ENCODE results near the gene SLC27A2. TPM values are rescaled to one million over a fixed set of nuclear protein-coding genes. Genes with fewer than 3 reads are reported as not detected.

SLC27A2 gene
- total RNA-seq, 1 donor from 2014 or later: 2.9 TPM

DNA sequence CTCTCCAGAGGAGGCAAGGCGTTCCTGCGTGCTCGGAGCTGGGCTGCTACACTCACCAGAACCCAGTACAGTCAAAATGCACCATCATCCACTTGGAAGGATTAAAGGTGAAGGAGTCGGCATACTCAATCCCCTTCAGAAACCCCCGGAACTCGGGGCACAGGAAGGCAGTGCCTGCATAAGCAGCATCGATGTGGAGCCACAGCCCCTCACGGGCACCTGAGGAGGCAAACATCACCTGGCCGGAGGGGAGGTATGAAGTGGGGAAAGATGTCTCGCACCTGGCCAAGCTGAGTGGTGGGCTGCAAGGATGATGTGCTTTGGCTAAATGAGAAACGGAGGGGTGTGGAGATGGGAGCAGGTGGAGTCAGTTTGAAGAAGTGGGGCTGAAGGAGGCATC is 70.6 kb downstream of the SLC27A2 start:
- ATAC-seq (no peak), DNase-seq (no peak)
- intact Hi-C loops (cut with DNase I): no loop called here
- H3K36me3 ChIP-seq: no peaks in the 10 kb centered on the region
- H3K4me3 ChIP-seq: no peak overlapping the region
- no peaks in the 10 kb centered on the region for H3K9me3 ChIP-seq
- TF ChIP-seq, protein P1, sequence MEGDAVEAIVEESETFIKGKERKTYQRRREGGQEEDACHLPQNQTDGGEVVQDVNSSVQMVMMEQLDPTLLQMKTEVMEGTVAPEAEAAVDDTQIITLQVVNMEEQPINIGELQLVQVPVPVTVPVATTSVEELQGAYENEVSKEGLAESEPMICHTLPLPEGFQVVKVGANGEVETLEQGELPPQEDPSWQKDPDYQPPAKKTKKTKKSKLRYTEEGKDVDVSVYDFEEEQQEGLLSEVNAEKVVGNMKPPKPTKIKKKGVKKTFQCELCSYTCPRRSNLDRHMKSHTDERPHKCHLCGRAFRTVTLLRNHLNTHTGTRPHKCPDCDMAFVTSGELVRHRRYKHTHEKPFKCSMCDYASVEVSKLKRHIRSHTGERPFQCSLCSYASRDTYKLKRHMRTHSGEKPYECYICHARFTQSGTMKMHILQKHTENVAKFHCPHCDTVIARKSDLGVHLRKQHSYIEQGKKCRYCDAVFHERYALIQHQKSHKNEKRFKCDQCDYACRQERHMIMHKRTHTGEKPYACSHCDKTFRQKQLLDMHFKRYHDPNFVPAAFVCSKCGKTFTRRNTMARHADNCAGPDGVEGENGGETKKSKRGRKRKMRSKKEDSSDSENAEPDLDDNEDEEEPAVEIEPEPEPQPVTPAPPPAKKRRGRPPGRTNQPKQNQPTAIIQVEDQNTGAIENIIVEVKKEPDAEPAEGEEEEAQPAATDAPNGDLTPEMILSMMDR (IDR thresholded peaks at IDR 0.05): no peak
- H3K27ac ChIP-seq: no peak overlapping the region
- H3K4me1 ChIP-seq: peaks cover 8% of the 10 kb centered on the region
- H3K27me3 ChIP-seq (ENCODE audit: low read depth): no peaks in the 10 kb centered on the region

DNA sequence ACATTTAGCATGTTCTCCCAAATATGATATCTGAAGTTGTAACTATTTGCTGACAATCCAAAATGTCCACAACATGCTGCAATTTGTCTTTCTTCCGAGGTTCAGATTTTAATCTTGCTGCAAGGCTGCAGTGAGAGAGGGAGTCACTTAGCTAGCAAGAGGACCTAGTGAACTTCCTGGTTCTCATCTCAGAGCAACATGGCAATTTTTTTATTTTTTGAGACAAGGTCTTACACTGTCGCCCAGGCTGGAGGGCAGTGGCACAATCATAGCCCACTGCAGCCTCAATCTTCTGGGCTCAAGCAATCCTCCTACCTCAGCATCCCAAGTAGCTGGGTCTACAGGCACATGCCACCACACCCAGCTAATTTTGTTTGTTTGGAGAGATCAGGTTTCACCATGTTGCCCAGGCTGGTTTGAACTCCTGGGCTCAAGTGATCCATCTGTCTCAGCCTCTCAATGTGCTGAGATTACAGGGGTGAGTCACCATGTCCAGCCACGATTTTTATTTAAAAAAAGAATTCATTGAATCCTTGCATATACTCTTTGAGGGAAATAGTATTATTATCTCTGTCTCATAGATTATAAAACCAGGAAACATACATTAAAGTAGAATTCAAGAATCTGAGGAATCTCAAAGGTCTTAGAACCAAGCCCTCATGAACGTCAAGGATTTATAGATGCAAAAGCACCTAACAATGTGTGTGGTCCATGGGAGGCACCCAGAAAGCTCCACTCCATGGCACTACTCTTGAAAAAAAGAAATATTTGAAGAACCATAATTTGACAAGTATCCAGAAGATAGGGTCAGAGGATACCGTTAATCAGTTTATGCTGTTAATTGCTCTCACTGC is 74.4 kb downstream of the SLC27A2 start:
- DNase-seq (no peak), ATAC-seq (no peak)
- Histone ChIP-seq H3K36me3 (no peaks in the 10 kb centered on the region), H3K4me3 (no peak overlapping the region), H3K4me1 (no peaks in the 10 kb centered on the region), H3K27me3 (ENCODE audit: low read depth) (no peaks in the 10 kb centered on the region), H3K9me3 (no peaks in the 10 kb centered on the region), H3K27ac (no peak overlapping the region)
- intact Hi-C loops (cut with DNase I): no loop called here
- TF ChIP-seq, protein P1 (IDR thresholded peaks at IDR 0.05): no peak

DNA sequence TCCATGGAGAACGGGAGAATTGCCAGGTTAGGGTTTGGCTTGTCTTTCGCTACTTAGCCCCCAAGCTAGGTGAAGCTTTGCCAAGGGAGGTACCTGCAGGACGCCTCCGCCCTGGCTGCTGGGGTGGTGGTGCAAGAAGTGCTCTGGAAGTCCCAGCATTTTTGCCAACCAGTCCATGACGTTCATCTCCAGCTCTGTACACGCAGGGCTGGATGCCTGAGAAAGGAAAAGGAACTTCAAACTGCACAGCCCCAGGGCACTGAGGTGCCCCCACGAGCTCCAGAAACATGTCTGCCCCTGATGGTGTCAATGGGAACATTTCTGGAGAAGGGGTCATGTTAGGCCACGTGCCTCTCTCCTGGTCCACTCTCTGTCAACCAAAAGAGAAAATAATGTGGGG is 75.3 kb downstream of the SLC27A2 start:
- no peak overlapping the region for H3K27ac ChIP-seq
- no peak for ATAC-seq
- no peaks in the 10 kb centered on the region for H3K9me3 ChIP-seq
- H3K36me3 ChIP-seq: no peaks in the 10 kb centered on the region
- H3K27me3 ChIP-seq (ENCODE audit: low read depth): no peaks in the 10 kb centered on the region
- DNase-seq: no peak
- intact Hi-C loops (cut with DNase I): no loop called here
- H3K4me3 ChIP-seq: no peak overlapping the region
- TF ChIP-seq, protein P1 (IDR thresholded peaks at IDR 0.05): no peak
- H3K4me1 ChIP-seq: no peaks in the 10 kb centered on the region

DNA sequence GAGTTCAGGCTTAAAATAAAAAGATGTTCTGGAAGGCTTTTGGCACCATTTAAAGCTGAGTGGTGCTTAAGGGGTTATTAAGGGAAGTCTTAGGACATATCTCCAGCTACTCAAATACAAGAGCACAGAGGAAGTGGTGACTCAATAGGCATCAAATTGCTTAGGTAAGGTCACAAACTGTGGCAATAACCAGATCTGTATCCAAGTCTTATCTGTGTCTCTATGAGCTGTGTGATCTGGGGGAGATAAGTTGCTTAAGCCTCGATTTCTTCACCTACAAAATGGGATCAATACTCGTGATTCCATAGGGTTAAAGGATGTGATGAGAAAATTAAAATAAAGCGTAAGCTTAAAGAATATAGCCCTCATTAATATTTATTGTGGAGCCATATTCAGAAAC is 75.9 kb downstream of the SLC27A2 start:
- no peak overlapping the region for H3K4me3 ChIP-seq
- intact Hi-C loops (cut with DNase I): no loop called here
- H3K36me3 ChIP-seq: no peaks in the 10 kb centered on the region
- TF ChIP-seq, protein P1 (IDR thresholded peaks at IDR 0.05): no peak
- DNase-seq (no peak), ATAC-seq (peak; percentile 43 to 62)
- H3K9me3 ChIP-seq: no peaks in the 10 kb centered on the region
- H3K27ac ChIP-seq: no peak overlapping the region
- no peaks in the 10 kb centered on the region for H3K27me3 ChIP-seq (ENCODE audit: low read depth)
- no peaks in the 10 kb centered on the region for H3K4me1 ChIP-seq

DNA sequence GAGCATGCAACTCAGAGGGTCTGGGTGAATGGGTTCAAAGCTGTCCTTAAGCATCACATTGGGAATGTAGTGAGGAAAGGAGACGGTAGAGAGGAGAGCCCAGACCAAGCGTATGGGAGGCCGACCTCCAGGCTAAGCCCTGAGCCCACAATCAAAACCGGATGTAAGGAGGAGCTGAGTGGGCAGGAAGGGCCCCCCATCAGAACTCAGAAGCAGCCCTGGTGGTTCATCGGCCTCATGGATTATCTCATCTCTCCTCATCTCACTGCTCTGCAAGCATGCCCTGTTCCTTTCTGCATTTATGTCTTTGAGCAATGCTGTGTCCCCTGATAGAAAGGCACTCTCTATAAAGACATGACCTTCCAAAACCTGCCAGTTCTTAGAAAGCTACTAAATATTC is 77.3 kb downstream of the SLC27A2 start:
- no peak overlapping the region for H3K4me3 ChIP-seq
- no peaks in the 10 kb centered on the region for H3K9me3 ChIP-seq
- H3K36me3 ChIP-seq: no peaks in the 10 kb centered on the region
- TF ChIP-seq, protein P1 (IDR thresholded peaks at IDR 0.05): no peak
- intact Hi-C loops (cut with DNase I): no loop called here
- H3K4me1 ChIP-seq: no peaks in the 10 kb centered on the region
- ATAC-seq: no peak
- H3K27ac ChIP-seq: no peak overlapping the region
- no peak for DNase-seq
- H3K27me3 ChIP-seq (ENCODE audit: low read depth): no peaks in the 10 kb centered on the region
